Mesothelial cell of epicardium (in vitro differentiated cells): ENCODE results near the gene DEXI. TPM values are rescaled to one million over a fixed set of nuclear protein-coding genes. Genes with fewer than 3 reads are reported as not detected.

Experiments used
- DNase-seq, 2 experiments: peaks; one replicate each; pipeline ENCODE4 v3.0.0; 2021; ENCODE audit warnings: low spot score in 2 of 2; ENCODE audit not compliant: unreplicated experiment in 2 of 2
- H3K27ac Mint-ChIP-seq: 2 replicates; pipeline ENCODE4 v1.8.0; 2021; ENCODE audit warnings: mixed read lengths
- H3K27me3 Mint-ChIP-seq: 2 replicates; pipeline ENCODE4 v1.8.0; 2021; ENCODE audit warnings: low read depth, mixed read lengths
- H3K36me3 Mint-ChIP-seq: 2 replicates; pipeline ENCODE4 v1.8.0; 2021; ENCODE audit warnings: mixed read lengths
- H3K4me1 Mint-ChIP-seq: 2 replicates; pipeline ENCODE4 v1.8.0; 2021; ENCODE audit warnings: mixed read lengths
- H3K4me3 Mint-ChIP-seq: 2 replicates; pipeline ENCODE4 v1.8.0; 2021; ENCODE audit warnings: mild to moderate bottlenecking, moderate library complexity, mixed read lengths
- H3K9me3 Mint-ChIP-seq: 2 replicates; pipeline ENCODE4 v1.8.0; 2021; ENCODE audit warnings: mixed read lengths
- total RNA-seq: library from RNA; stranded (reverse); gene quantifications from 3 replicates; pipeline ENCODE4 v1.2.1, GENCODE V29; 2021
- TF ChIP-seq, protein P1 (sequence below): fragments of 200-600 bp; sonication (generic); IDR thresholded peaks from one replicate; pipeline ENCODE4 v1.5.0; 2021; ENCODE audit warnings: antibody characterized with exemption; ENCODE audit not compliant: unreplicated experiment

DEXI gene
- total RNA-seq, 1 donor from 2014 or later = 31.2 TPM

DNA sequence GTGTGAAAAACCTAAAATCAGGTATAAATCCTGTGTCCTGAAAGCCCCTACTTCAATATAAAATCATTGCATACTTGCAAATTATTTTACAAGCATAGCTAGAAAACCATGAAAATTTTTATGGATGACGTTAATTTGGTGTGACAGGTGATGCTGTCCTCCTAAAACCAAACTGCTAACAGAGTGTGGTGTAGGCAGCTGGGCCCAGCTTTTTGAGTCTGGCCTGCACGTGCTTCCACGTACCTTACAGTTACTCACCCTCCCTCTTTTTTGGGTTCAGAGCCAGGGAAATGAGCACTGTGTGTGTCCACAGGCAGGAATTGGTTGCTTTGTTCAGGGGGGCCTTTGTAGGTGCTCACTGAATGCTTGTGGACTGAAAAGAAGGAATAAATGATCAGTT lies 38.5 kb upstream of the DEXI start:
- Mint-ChIP-seq H3K4me1 (peaks cover 50% of the 10 kb centered on the region), H3K27ac (peak overlapping the region; percentile 34), H3K4me3 (no peak overlapping the region), H3K9me3 (no peaks in the 10 kb centered on the region), H3K27me3 (no peaks in the 10 kb centered on the region), H3K36me3 (peaks cover 17% of the 10 kb centered on the region)
- TF ChIP-seq, protein P1, sequence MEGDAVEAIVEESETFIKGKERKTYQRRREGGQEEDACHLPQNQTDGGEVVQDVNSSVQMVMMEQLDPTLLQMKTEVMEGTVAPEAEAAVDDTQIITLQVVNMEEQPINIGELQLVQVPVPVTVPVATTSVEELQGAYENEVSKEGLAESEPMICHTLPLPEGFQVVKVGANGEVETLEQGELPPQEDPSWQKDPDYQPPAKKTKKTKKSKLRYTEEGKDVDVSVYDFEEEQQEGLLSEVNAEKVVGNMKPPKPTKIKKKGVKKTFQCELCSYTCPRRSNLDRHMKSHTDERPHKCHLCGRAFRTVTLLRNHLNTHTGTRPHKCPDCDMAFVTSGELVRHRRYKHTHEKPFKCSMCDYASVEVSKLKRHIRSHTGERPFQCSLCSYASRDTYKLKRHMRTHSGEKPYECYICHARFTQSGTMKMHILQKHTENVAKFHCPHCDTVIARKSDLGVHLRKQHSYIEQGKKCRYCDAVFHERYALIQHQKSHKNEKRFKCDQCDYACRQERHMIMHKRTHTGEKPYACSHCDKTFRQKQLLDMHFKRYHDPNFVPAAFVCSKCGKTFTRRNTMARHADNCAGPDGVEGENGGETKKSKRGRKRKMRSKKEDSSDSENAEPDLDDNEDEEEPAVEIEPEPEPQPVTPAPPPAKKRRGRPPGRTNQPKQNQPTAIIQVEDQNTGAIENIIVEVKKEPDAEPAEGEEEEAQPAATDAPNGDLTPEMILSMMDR = no peak
- DNase-seq = no peak

DNA sequence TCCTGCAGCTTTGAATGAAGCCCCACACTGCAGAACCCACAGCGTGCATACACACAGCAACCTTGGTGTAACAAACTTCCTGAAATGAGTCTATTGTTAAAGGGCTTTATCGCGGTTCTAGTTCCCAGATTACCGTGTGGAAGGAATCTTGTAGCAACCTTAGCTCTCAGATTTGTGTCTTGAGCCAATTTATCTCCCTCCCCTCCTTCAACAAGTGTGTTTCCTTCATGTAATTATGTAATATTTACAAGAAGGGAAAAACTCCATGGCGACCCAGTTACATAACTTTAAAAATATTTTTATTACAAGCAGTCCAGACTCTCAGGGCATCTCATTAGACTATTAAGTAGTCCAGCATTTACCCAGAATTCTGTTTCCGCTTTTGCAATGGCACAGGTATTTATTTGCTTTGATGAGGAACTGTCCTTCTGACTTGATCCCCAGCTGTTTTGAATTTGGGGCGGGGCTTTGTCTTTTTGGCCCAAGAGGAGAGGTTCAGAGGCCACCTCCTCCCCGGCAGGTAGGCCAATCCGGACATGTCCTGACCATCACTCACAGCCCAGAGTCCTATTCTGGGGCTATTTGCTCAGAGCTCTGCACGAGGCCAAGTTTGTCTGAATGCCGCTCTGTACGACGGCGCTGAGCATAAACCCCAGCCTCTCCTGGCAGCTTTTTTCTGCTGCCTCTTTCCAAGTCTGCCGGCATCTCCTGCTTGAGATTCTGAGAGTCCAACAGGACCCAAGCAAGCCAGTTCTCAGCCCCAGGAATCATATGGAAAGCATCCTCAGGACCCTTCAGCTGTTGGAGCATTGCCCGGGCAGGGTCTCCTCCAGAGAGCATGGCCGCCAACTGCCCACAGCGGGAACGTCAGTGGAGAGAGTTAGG lies 37.7 kb upstream of the DEXI start:
- no peak for DNase-seq
- peaks cover 50% of the 10 kb centered on the region for H3K4me1 Mint-ChIP-seq
- H3K27me3 Mint-ChIP-seq = no peaks in the 10 kb centered on the region
- H3K36me3 Mint-ChIP-seq = peaks cover 17% of the 10 kb centered on the region
- no peaks in the 10 kb centered on the region for H3K9me3 Mint-ChIP-seq
- TF ChIP-seq, protein P1 = no peak
- H3K27ac Mint-ChIP-seq = peak overlapping the region; percentile 77
- no peak overlapping the region for H3K4me3 Mint-ChIP-seq

DNA sequence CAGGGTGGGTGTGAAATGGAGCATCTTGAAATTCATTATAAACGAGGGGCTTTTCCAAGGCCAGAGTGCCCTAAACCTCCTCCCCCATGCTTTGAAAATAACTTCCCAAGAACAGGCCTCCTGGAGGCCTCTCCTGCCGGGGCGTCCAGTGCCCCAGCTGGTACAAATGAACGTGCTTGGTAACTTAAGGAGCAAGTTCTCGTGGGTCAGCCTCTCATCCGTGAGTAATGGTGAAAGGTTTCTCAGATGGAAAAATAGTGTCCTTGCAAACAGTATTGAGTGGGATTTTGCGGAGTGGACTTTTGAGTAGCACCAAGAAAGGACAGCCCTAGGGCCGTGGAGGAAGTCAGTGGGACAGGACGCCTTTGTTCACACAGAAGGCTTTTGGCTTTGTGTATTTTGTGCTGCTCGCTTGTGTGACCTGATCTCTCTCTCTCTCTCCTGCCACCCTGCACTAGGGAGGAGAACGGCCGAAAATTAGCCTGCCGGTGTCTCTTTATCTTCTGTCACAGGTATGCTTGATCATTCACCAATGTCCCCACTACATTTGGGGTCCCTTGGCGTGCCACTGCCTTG lies 36.7 kb upstream of the DEXI start:
- DNase-seq = no peak
- Mint-ChIP-seq H3K4me3 (no peak overlapping the region), H3K4me1 (peaks cover 47% of the 10 kb centered on the region), H3K9me3 (no peaks in the 10 kb centered on the region), H3K27ac (peak overlapping the region; percentile 77), H3K36me3 (peaks cover 17% of the 10 kb centered on the region), H3K27me3 (no peaks in the 10 kb centered on the region)
- TF ChIP-seq, protein P1 = no peak

DNA sequence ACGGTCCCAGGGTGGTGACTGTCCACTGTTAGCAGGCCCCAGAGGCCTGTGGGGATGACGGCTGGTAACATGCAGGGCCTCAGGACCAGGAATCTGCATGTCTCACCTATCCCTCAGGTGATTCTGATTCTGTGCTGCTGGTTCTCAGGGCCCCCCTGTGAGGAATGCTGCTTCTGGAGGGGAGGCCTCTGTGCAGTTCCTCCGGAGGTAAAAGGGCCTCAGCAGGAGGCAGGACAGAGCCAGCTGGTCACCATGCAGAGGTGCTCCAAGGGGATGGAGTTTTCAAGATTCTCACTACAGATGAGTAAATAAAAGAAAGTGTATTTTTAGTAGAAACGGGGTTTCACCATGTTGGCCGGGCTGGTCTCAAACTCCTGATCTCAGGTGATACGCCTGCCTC lies 35.9 kb upstream of the DEXI start:
- H3K4me1 Mint-ChIP-seq = peaks cover 47% of the 10 kb centered on the region
- H3K9me3 Mint-ChIP-seq = no peaks in the 10 kb centered on the region
- no peaks in the 10 kb centered on the region for H3K27me3 Mint-ChIP-seq
- TF ChIP-seq, protein P1 = no peak
- DNase-seq = no peak
- H3K4me3 Mint-ChIP-seq = no peak overlapping the region
- H3K27ac Mint-ChIP-seq = no peak overlapping the region
- peaks cover 19% of the 10 kb centered on the region for H3K36me3 Mint-ChIP-seq

DNA sequence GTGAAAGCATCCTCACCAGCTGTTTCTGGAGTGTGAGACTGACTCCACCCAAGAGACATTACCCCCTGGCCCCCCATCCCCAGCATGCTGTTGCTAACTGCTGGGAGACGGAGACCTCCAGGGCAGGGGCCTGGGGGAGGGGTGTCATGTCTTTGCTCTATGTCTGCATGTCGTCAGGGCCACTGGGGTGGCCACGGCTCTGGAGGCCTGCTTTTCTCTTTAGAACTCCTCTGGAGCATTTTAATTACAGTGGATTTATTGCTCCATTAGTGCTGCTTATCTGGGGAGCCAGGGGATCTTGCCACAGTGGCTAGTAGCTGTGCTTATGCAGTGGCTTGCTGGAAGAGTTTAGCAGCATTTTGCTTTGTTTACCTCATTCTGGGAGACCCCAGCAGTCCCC lies 34.4 kb upstream of the DEXI start:
- peaks cover 21% of the 10 kb centered on the region for H3K36me3 Mint-ChIP-seq

More for the DNA sequence above, 34.4 kb upstream of the DEXI start:
- no peak for DNase-seq
- Mint-ChIP-seq H3K9me3 (no peaks in the 10 kb centered on the region), H3K4me3 (no peak overlapping the region), H3K27ac (peak overlapping the region; percentile 47), H3K4me1 (peaks cover 50% of the 10 kb centered on the region), H3K27me3 (no peaks in the 10 kb centered on the region)
- TF ChIP-seq, protein P1 = no peak
